Melanocyte of skin (primary cell): ENCODE results near the gene SF3A1. TPM values are rescaled to one million over a fixed set of nuclear protein-coding genes. Genes with fewer than 3 reads are reported as not detected.

Experiments
- total RNA-seq, 2 donors: library from RNA; depleted of rRNA; stranded (reverse); fragments of >200 nt; gene quantifications; 2 replicates each; pipeline ENCODE4 v1.2.3, GENCODE V29; 2012

Gene SF3A1, protein sequence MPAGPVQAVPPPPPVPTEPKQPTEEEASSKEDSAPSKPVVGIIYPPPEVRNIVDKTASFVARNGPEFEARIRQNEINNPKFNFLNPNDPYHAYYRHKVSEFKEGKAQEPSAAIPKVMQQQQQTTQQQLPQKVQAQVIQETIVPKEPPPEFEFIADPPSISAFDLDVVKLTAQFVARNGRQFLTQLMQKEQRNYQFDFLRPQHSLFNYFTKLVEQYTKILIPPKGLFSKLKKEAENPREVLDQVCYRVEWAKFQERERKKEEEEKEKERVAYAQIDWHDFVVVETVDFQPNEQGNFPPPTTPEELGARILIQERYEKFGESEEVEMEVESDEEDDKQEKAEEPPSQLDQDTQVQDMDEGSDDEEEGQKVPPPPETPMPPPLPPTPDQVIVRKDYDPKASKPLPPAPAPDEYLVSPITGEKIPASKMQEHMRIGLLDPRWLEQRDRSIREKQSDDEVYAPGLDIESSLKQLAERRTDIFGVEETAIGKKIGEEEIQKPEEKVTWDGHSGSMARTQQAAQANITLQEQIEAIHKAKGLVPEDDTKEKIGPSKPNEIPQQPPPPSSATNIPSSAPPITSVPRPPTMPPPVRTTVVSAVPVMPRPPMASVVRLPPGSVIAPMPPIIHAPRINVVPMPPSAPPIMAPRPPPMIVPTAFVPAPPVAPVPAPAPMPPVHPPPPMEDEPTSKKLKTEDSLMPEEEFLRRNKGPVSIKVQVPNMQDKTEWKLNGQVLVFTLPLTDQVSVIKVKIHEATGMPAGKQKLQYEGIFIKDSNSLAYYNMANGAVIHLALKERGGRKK
- total RNA-seq = 10 to 100 TPM; 28.2 to 50.0 TPM

DNA sequence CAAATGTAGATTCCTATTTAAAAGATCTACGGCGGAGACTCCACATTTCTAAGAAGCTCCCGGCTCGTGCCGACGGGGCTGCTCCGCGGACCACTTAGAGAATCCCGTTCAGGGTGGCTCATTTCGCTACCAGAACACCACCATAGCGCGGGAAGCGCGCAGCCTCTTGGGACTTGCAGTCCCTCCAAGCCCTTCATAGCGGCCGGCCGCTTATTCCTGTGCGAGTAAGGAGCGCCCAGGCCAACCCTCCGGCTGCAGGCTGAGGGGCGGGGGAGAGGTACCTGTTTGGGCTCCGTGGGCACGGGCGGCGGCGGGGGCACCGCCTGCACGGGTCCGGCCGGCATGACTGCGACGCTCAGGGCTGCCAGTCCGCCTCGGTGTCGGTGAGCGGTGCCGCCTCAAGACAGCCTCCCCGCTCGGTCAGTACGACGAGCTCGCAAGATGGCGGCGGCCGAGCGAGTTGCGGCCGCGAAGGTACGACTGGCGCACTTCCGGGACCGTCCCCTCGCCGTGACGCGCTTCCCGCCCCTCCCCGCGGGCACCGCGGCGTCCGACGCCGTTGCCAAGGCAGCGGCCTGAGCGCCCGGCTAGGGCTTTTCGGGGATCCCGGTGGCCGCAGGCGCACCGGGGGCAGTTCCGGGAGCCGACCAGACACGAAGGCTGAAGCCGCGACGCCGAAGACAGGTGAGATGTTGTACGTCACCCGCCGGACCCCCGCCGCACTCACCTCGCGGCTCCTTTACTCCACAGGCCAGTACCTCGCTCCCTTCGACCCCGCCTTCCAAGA lies at the start of gene SF3A1, which contains the start of gene CCDC157:
TSS of gene SF3A1 (minus strand) at position 446 of the 787 bp plus-strand sequence. CDS start at position 344, 102 bp downstream.
TSS of gene CCDC157 (plus strand) at position 559 of the 787 bp plus-strand sequence. CDS start 8,994 bp downstream, outside the sequence.

DNA sequence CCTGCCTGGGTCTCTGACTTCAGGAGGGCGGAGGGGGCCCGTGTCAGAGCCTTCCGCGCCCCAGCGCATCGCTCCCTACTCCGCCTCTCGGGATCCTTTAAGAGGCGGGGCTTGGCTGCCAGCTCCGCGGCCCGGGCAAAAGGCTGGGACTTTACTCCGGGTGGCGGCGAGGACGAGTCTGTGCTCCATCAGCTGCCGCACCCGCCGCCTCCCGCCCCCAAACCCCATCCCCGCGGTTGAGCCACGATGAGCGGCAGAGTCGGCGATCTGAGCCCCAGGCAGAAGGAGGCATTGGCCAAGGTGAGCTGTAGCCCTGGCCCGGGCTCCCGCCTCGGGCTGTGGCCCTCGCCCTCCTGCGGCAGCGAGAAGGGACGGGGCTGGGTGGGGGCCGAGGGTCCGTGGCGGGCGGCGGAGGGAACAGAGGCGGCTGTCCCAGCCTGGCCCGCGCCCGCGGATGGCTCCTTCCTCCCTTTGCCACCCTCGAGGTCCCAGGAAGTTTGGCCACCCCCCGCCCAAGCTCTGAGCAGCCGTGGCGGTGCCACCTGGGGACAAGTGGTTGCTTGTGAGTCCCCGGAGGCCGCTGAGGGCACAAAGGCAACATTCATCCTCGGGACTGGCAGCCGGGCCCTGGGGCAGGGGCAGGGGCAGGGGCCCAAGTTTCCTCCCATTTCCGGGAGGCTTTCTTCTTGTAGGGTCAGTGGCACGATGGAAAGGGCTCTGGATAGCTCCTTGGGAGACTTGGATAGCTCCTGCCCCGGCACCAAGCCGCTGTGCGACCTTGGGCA lies 40.4 kb upstream of the SF3A1 start, which contains the start of gene SEC14L2:
TSS of gene SEC14L2 (plus strand) at position 148 of the 785 bp plus-strand sequence. CDS start at position 247, 99 bp downstream.

DNA sequence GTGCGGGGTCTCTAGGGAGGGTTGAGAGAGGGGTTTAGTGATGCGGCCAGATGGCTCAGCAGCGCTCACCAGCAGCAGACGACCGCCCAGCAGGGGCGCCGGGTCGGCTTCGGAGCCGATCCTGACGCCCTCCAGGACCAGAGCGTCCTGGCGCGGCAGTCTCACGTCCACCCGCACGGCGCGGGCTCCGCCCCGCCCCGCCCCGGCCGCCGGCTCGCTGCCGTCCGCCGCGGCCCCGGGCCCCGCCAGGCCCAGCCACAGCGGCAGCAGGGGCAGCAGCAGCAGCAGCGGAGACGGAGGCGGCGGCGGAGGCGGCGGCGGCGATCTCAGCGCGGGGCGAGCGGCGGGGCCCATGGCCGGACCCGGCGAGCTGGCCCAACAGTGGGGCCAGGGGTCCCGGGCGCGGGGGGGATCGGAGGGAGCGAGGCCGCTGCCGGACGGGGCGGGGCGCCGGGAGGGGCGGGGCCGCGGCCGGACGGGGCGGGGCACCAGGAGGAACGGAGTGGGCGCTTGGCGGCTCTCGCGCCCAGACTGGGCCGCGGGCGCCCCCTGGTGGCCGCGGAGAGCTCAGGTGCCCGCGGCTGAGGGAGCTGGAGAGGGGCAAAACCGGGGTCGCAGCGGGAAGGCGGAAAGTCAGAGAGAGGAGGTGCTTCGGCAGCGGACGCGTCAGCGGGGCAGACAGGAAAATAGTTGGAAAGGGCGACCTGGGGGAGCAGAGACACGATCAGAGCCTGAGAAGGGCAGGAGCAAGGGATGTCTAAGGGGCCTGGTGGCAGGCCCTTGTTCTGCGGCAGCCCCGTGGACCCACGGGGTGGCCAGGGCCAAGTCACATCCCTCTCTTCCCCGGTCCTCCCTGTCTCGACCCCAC lies 30.5 kb upstream of the SF3A1 start, which contains the start of gene RNF215:
TSS of gene RNF215 (minus strand) at position 452 of the 868 bp plus-strand sequence. CDS start at position 354, 98 bp downstream.

DNA sequence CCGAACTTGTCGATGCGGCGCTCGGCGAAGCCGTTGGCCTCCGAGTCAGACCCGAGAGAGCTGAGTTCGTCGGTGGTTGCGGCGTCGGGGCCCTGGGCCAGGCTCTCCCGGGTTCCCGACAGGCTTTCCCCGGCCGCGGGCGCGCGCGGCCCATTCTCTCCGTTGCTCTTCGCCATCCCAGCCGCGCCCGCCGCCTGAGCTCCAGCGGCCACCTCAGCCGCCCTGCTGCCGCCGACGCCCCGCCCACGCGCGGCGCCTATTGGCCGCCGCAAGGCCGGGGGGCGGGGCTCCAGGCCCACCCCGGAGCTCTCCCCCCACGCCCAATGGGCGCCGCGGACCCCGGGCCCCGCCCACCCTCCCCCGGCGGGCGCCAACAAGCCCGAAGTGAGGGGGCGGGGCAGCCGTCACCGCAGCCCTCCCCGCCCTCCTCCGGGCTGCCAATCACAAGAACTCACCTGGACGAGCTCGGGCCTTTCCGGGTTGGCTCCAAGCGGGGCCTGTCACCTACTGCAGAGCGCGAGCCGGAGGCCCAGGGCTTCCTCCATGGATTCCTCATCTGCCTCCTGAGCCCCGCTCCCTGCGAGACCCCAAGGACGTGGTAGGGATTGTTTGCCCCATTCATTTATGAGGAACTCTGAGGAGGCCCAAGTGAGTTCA lies 29.9 kb downstream of the SF3A1 start, which contains the start of gene TBC1D10A:
TSS of gene TBC1D10A (minus strand) at position 236 of the 657 bp plus-strand sequence. CDS start at position 176, 60 bp downstream.

DNA sequence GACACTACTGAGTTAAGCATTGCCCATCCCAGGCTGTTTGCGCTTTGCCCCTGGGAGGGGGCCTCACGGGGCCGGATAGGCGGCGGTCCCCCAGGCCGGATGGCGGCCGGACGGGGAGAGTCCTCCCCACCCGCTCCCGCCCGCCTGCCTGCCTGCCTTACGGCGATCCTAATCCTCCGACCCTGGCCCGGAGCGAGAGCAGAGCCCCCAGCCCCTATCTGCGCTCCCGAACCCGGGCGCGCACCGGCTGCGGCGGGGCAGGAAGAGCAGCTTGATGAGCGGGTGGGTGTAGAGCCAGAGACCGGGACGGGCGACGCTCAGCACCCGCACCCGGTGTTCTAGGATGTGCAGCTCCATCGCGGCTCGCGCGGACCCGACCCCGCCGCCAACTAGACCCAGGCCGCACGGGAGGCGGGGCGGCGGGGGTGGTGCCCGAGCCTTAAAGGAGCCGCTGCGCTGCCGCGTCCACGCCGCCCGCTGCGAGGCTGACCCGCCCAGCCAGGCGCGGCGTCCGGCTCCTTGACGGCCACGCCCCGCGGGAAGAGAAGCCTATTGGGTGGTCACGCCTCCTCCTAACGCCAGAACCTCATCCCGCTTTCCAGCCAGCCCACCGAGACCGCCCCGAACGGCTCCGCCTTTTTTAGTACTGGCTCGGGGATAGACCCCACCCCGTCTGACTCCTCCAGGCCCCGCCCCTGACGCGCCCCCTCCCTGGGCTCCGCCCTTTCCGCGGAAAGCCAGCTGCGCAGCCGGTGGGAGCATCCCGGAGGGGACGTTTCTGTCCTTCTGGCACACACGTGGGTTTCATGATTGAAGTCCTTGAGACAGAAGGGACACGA lies 67.3 kb downstream of the SF3A1 start, which contains the start of gene CASTOR1:
TSS of gene CASTOR1 (minus strand) at position 365 of the 839 bp plus-strand sequence. CDS start at position 357, 8 bp downstream.

Other genes starting within 250 kb of the SF3A1 start
- 1 to 10 TPM in 1 of 2 donors, not detected in 1; 1.4 TPM for gene LIF, start 110.1 kb downstream of the SF3A1 start, total RNA-seq
- not detected for gene OSM, start 90.0 kb downstream of the SF3A1 start, total RNA-seq
- 1 to 10 TPM in 1 of 2 donors, under 1 TPM in 1; 1.00 to 1.0 TPM for gene CASTOR1, start 67.4 kb downstream of the SF3A1 start, total RNA-seq
- gene TBC1D10A, start 30.0 kb downstream of the SF3A1 start, total RNA-seq = 10 to 100 TPM; 31.0 to 31.6 TPM
- 1 to 10 TPM; 2.3 to 3.4 TPM for gene CCDC157, start 113 bp upstream of the SF3A1 start, total RNA-seq
- gene RNF215, start 30.5 kb upstream of the SF3A1 start, total RNA-seq = 1 to 10 TPM; 8.3 to 9.3 TPM
- 1 to 10 TPM; 5.2 to 6.7 TPM for gene SEC14L2, start 40.1 kb upstream of the SF3A1 start, total RNA-seq
- gene MTFP1, start 68.9 kb upstream of the SF3A1 start, total RNA-seq = 10 to 100 TPM; 14.8 to 38.0 TPM
- not detected for gene SEC14L3, start 115.1 kb upstream of the SF3A1 start, total RNA-seq
- gene SEC14L4, start 148.8 kb upstream of the SF3A1 start, total RNA-seq = under 1 TPM; under 0.01 to 0.33 TPM
- under 1 TPM in 1 of 2 donors, not detected in 1; 0.34 TPM for gene SEC14L6, start 189.8 kb upstream of the SF3A1 start, total RNA-seq
- gene GAL3ST1, start 217.8 kb upstream of the SF3A1 start, total RNA-seq = under 1 TPM in 1 of 2 donors, not detected in 1; 0.34 TPM
- 100 to 1,000 TPM in 1 of 2 donors, 10 to 100 TPM in 1; 53.0 to 117 TPM for gene PES1, start 235.0 kb upstream of the SF3A1 start, total RNA-seq